Measurements from ENCODE around the gene EML6. TPM values are rescaled to one million over a fixed set of nuclear protein-coding genes. Genes with fewer than 3 reads are reported as not detected.

Gene EML6
- total and polyA plus RNA-seq, 2 of the 8 experiments (the other 6 are each of a cell fraction or from before 2014, with no cell fraction given): 1.2 to 1.6 TPM

DNA sequence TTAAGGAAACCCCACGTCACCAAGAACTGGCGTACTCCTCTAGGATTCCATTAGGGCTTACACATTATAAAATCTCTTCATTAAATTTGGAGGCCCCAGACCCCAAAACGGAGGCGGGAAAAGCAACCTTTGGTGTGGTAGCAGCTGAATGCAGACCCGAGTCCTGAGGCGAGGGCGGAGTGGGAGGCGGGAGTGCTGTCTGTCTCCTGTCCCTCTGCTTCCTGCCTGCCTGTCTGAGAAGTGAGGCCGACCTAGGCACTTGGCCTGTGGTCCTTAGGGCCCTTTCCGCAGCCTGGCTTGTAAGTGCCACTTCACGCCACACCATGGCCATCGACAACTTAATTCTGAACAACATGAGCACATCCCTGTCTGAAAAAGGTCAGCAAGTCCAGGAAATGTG is 224.7 kb downstream of the EML6 start (continued):
- TF ChIP-seq, protein P1, sequence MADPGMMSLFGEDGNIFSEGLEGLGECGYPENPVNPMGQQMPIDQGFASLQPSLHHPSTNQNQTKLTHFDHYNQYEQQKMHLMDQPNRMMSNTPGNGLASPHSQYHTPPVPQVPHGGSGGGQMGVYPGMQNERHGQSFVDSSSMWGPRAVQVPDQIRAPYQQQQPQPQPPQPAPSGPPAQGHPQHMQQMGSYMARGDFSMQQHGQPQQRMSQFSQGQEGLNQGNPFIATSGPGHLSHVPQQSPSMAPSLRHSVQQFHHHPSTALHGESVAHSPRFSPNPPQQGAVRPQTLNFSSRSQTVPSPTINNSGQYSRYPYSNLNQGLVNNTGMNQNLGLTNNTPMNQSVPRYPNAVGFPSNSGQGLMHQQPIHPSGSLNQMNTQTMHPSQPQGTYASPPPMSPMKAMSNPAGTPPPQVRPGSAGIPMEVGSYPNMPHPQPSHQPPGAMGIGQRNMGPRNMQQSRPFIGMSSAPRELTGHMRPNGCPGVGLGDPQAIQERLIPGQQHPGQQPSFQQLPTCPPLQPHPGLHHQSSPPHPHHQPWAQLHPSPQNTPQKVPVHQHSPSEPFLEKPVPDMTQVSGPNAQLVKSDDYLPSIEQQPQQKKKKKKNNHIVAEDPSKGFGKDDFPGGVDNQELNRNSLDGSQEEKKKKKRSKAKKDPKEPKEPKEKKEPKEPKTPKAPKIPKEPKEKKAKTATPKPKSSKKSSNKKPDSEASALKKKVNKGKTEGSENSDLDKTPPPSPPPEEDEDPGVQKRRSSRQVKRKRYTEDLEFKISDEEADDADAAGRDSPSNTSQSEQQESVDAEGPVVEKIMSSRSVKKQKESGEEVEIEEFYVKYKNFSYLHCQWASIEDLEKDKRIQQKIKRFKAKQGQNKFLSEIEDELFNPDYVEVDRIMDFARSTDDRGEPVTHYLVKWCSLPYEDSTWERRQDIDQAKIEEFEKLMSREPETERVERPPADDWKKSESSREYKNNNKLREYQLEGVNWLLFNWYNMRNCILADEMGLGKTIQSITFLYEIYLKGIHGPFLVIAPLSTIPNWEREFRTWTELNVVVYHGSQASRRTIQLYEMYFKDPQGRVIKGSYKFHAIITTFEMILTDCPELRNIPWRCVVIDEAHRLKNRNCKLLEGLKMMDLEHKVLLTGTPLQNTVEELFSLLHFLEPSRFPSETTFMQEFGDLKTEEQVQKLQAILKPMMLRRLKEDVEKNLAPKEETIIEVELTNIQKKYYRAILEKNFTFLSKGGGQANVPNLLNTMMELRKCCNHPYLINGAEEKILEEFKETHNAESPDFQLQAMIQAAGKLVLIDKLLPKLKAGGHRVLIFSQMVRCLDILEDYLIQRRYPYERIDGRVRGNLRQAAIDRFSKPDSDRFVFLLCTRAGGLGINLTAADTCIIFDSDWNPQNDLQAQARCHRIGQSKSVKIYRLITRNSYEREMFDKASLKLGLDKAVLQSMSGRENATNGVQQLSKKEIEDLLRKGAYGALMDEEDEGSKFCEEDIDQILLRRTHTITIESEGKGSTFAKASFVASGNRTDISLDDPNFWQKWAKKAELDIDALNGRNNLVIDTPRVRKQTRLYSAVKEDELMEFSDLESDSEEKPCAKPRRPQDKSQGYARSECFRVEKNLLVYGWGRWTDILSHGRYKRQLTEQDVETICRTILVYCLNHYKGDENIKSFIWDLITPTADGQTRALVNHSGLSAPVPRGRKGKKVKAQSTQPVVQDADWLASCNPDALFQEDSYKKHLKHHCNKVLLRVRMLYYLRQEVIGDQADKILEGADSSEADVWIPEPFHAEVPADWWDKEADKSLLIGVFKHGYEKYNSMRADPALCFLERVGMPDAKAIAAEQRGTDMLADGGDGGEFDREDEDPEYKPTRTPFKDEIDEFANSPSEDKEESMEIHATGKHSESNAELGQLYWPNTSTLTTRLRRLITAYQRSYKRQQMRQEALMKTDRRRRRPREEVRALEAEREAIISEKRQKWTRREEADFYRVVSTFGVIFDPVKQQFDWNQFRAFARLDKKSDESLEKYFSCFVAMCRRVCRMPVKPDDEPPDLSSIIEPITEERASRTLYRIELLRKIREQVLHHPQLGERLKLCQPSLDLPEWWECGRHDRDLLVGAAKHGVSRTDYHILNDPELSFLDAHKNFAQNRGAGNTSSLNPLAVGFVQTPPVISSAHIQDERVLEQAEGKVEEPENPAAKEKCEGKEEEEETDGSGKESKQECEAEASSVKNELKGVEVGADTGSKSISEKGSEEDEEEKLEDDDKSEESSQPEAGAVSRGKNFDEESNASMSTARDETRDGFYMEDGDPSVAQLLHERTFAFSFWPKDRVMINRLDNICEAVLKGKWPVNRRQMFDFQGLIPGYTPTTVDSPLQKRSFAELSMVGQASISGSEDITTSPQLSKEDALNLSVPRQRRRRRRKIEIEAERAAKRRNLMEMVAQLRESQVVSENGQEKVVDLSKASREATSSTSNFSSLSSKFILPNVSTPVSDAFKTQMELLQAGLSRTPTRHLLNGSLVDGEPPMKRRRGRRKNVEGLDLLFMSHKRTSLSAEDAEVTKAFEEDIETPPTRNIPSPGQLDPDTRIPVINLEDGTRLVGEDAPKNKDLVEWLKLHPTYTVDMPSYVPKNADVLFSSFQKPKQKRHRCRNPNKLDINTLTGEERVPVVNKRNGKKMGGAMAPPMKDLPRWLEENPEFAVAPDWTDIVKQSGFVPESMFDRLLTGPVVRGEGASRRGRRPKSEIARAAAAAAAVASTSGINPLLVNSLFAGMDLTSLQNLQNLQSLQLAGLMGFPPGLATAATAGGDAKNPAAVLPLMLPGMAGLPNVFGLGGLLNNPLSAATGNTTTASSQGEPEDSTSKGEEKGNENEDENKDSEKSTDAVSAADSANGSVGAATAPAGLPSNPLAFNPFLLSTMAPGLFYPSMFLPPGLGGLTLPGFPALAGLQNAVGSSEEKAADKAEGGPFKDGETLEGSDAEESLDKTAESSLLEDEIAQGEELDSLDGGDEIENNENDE (IDR thresholded peaks at IDR 0.05; ENCODE audit: insufficient replicate concordance, low read length): no peak
- TF ChIP-seq, protein P2, sequence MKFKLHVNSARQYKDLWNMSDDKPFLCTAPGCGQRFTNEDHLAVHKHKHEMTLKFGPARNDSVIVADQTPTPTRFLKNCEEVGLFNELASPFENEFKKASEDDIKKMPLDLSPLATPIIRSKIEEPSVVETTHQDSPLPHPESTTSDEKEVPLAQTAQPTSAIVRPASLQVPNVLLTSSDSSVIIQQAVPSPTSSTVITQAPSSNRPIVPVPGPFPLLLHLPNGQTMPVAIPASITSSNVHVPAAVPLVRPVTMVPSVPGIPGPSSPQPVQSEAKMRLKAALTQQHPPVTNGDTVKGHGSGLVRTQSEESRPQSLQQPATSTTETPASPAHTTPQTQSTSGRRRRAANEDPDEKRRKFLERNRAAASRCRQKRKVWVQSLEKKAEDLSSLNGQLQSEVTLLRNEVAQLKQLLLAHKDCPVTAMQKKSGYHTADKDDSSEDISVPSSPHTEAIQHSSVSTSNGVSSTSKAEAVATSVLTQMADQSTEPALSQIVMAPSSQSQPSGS (IDR thresholded peaks at IDR 0.05; ENCODE audit: low read length): no peak
- TF ChIP-seq MAFK (IDR thresholded peaks at IDR 0.05; ENCODE audit: low read depth, low read length): no peak
- no peak for TF ChIP-seq ASH2L (IDR thresholded peaks at IDR 0.05; ENCODE audit: low read length)
- no peak for TF ChIP-seq EGR1 (IDR thresholded peaks at IDR 0.05; ENCODE audit: borderline replicate concordance, low read depth, low read length)
- TF ChIP-seq EP300 (IDR thresholded peaks at IDR 0.05; ENCODE audit: borderline replicate concordance in 1 of 2, low read depth in 2 of 2, low read length in 2 of 2): no peak
- no peak for TF ChIP-seq CBX8 (IDR thresholded peaks at IDR 0.05; ENCODE audit: borderline replicate concordance, low read depth, low read length)
- TF ChIP-seq, protein P3, sequence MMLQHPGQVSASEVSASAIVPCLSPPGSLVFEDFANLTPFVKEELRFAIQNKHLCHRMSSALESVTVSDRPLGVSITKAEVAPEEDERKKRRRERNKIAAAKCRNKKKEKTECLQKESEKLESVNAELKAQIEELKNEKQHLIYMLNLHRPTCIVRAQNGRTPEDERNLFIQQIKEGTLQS (IDR thresholded peaks at IDR 0.05; ENCODE audit: insufficient read depth, low read depth, low read length): no peak
- no peak for TF ChIP-seq PHF8 (conservative IDR thresholded peaks at IDR 0.05; ENCODE audit: low read depth, low read length)
